ENCODE measurements around the gene NOL9.

Gene NOL9

GRCh38 chr1:6473156-6473555 lies 81.2 kb downstream of the NOL9 start:
- TF ChIP-seq ZFX (IDR thresholded peaks at IDR 0.05) (no peak), CTCF (conservative IDR thresholded peaks at IDR 0.05) (no peak)
- H3K27ac ChIP-seq, result no peak overlapping the region

GRCh38 chr1:6472391-6472790 lies 81.9 kb downstream of the NOL9 start:
- TF ChIP-seq ZFX (IDR thresholded peaks at IDR 0.05) (no peak), CTCF (conservative IDR thresholded peaks at IDR 0.05) (peak; percentile 49)

GRCh38 chr1:6471970-6472368 lies 82.3 kb downstream of the NOL9 start:
- H3K27ac ChIP-seq, result no peak overlapping the region
- TF ChIP-seq CTCF (conservative IDR thresholded peaks at IDR 0.05) (no peak), ZFX (IDR thresholded peaks at IDR 0.05) (no peak)

More at GRCh38 chr1:6472391-6472790, 81.9 kb downstream of the NOL9 start:
- H3K27ac ChIP-seq, result no peak overlapping the region
